Measurements from ENCODE around the gene MAPK8.

- TF ChIP-seq CTCF (conservative IDR thresholded peaks at IDR 0.05), result no peak
- no peak for TF ChIP-seq ZFX (IDR thresholded peaks at IDR 0.05)
Observed at GRCh38 chr10:48472501-48473069, 166.1 kb downstream of the MAPK8 start.
